GM12892 (cell line): ENCODE data around the gene HOXA3.

ENCODE experiments used
- POLR2A ChIP-seq: IDR thresholded peaks from 2 replicates; pipeline ENCODE4 v1.6.1; 2011; ENCODE audit warnings: low read depth, low read length, control low read depth
- POLR2AphosphoS5 ChIP-seq: IDR thresholded peaks from 2 replicates; pipeline ENCODE4 v1.6.1; 2011; ENCODE audit warnings: low read depth, low read length, control low read depth
- TAF1 ChIP-seq: IDR thresholded peaks from 2 replicates; pipeline ENCODE4 v1.6.1; 2011; ENCODE audit warnings: low read depth, mild to moderate bottlenecking, control low read depth, low read length, borderline replicate concordance

- TF ChIP-seq POLR2A (no peak), POLR2AphosphoS5 (no peak), TAF1 (no peak)
Measured at GRCh38 chr7:27199849-27200760, 47.7 kb upstream of the HOXA3 start, which contains the start of gene HOXA13.
